Erythroblast (primary cell): ENCODE measurements around the gene NRXN3.

Experiments
- GATA1 ChIP-seq: IDR thresholded peaks from 2 replicates; pipeline ENCODE4 v1.6.1; 2011; ENCODE audit warnings: low read depth, mild to moderate bottlenecking, control low read depth, low read length, moderate library complexity
- POLR2A ChIP-seq: IDR thresholded peaks from 2 replicates; pipeline ENCODE4 v1.6.1; 2011; ENCODE audit warnings: mild to moderate bottlenecking, low read length

GRCh38 chr14:78307671-78308070 is 137.5 kb downstream of the NRXN3 start:
- no peak for TF ChIP-seq POLR2A
- TF ChIP-seq GATA1 = no peak
